KMS-11 (cell line): ENCODE results near the gene ERP27.

Experiments
- H2AFZ ChIP-seq: fragments of 200-600 bp; sonication (generic); 2 replicates; pipeline ENCODE4 v1.6.1; 2016; ENCODE audit warnings: antibody characterized with exemption, mixed run types, low read depth
- H3K27ac ChIP-seq: fragments of 200-600 bp; sonication (generic); 2 replicates; pipeline ENCODE4 v1.6.1; 2016; ENCODE audit warnings: mild to moderate bottlenecking, mixed run types
- H3K27me3 ChIP-seq: fragments of 200-600 bp; sonication (generic); 2 replicates; pipeline ENCODE4 v1.6.1; 2017; ENCODE audit warnings: mild to moderate bottlenecking, low read depth, mixed run types, moderate library complexity; ENCODE audit not compliant: insufficient read depth
- H3K36me3 ChIP-seq: fragments of 200-600 bp; sonication (generic); 2 replicates; pipeline ENCODE4 v1.6.1; 2017; ENCODE audit warnings: mild to moderate bottlenecking, mixed run types; ENCODE audit not compliant: insufficient read depth
- H3K4me1 ChIP-seq: fragments of 200-600 bp; sonication (generic); 2 replicates; pipeline ENCODE4 v1.6.1; 2016; ENCODE audit warnings: mild to moderate bottlenecking, low read depth, mixed run types; ENCODE audit not compliant: poor library complexity, severe bottlenecking
- H3K4me2 ChIP-seq: fragments of 200-600 bp; sonication (generic); 2 replicates; pipeline ENCODE4 v1.7.0; 2016; ENCODE audit warnings: mild to moderate bottlenecking, mixed run types
- H3K4me3 ChIP-seq: fragments of 200-600 bp; sonication (generic); IDR thresholded peaks from 2 replicates; pipeline ENCODE4 v1.6.1; 2017; ENCODE audit warnings: low read depth, low read length, mixed read lengths; ENCODE audit not compliant: insufficient read depth
- H3K79me2 ChIP-seq: fragments of 200-600 bp; sonication (generic); 2 replicates; pipeline ENCODE4 v1.6.1; 2016; ENCODE audit warnings: low read depth, mixed run types; ENCODE audit not compliant: insufficient read depth
- H3K9ac ChIP-seq: fragments of 200-600 bp; sonication (generic); 2 replicates; pipeline ENCODE4 v1.6.1; 2016; ENCODE audit warnings: mild to moderate bottlenecking, mixed run types
- H4K20me1 ChIP-seq: fragments of 200-600 bp; sonication (generic); 2 replicates; pipeline ENCODE4 v1.6.1; 2016; ENCODE audit warnings: mild to moderate bottlenecking, mixed run types; ENCODE audit not compliant: insufficient read depth
- TF ChIP-seq, protein P1 (sequence below): fragments of 200-600 bp; sonication (generic); conservative IDR thresholded peaks from 2 replicates; pipeline ENCODE4 v1.6.1; 2017; ENCODE audit warnings: low read depth, mild to moderate bottlenecking, antibody characterized with exemption, low read length, moderate library complexity, mixed read lengths

ERP27 gene

GRCh38 chr12:14959916-14960496, 21.7 kb upstream of the ERP27 start:
- Histone ChIP-seq H4K20me1 (no peaks in the 10 kb centered on the region), H3K4me1 (no peaks in the 10 kb centered on the region), H3K27ac (no peak overlapping the region)

GRCh38 chr12:14959463-14959862, 21.1 kb upstream of the ERP27 start:
- H3K27ac ChIP-seq: no peak overlapping the region
- no peaks in the 10 kb centered on the region for H3K27me3 ChIP-seq
- no peaks in the 10 kb centered on the region for H3K79me2 ChIP-seq
- H3K9ac ChIP-seq: no peak overlapping the region
- no peak overlapping the region for H2AFZ ChIP-seq
- no peaks in the 10 kb centered on the region for H4K20me1 ChIP-seq
- H3K4me1 ChIP-seq: no peaks in the 10 kb centered on the region
- no peak overlapping the region for H3K4me2 ChIP-seq
- no peak overlapping the region for H3K4me3 ChIP-seq
- H3K36me3 ChIP-seq: no peaks in the 10 kb centered on the region
- TF ChIP-seq, protein P1, sequence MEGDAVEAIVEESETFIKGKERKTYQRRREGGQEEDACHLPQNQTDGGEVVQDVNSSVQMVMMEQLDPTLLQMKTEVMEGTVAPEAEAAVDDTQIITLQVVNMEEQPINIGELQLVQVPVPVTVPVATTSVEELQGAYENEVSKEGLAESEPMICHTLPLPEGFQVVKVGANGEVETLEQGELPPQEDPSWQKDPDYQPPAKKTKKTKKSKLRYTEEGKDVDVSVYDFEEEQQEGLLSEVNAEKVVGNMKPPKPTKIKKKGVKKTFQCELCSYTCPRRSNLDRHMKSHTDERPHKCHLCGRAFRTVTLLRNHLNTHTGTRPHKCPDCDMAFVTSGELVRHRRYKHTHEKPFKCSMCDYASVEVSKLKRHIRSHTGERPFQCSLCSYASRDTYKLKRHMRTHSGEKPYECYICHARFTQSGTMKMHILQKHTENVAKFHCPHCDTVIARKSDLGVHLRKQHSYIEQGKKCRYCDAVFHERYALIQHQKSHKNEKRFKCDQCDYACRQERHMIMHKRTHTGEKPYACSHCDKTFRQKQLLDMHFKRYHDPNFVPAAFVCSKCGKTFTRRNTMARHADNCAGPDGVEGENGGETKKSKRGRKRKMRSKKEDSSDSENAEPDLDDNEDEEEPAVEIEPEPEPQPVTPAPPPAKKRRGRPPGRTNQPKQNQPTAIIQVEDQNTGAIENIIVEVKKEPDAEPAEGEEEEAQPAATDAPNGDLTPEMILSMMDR: no peak

More at GRCh38 chr12:14959916-14960496, 21.7 kb upstream of the ERP27 start:
- Histone ChIP-seq H3K4me3 (no peak overlapping the region), H3K4me2 (no peak overlapping the region), H3K27me3 (no peaks in the 10 kb centered on the region), H3K79me2 (no peaks in the 10 kb centered on the region), H2AFZ (no peak overlapping the region), H3K9ac (no peak overlapping the region), H3K36me3 (no peaks in the 10 kb centered on the region)
- TF ChIP-seq, protein P1: no peak

DNA sequence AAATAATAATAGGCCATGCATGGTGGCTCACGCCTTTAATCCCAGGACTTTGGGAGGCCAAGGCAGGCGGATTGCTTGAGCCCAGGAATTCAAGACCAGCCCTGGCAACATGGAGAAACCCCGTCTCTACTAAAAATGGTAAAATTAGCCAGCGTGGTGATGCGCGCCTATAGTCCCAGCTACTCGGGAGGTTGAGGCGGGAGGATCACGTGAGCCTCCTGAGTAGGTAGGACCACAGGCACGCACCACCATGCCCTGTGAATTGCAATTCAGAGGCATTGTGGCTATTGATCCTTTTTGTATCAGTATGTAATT, 20.7 kb upstream of the ERP27 start:
- Histone ChIP-seq H3K79me2 (no peaks in the 10 kb centered on the region), H3K36me3 (no peaks in the 10 kb centered on the region), H2AFZ (no peak overlapping the region), H3K27ac (no peak overlapping the region), H3K9ac (no peak overlapping the region), H4K20me1 (no peaks in the 10 kb centered on the region), H3K4me3 (no peak overlapping the region), H3K4me2 (no peak overlapping the region), H3K4me1 (no peaks in the 10 kb centered on the region), H3K27me3 (no peaks in the 10 kb centered on the region)
- TF ChIP-seq, protein P1: no peak

- H3K4me2 ChIP-seq: no peak overlapping the region
- H3K27ac ChIP-seq: no peak overlapping the region
- no peak overlapping the region for H3K4me3 ChIP-seq
Measured at GRCh38 chr12:14958361-14959125, 20.2 kb upstream of the ERP27 start.

More at GRCh38 chr12:14958361-14959125, 20.2 kb upstream of the ERP27 start:
- Histone ChIP-seq H3K4me1 (no peaks in the 10 kb centered on the region), H3K9ac (no peak overlapping the region), H2AFZ (no peak overlapping the region), H4K20me1 (no peaks in the 10 kb centered on the region), H3K79me2 (no peaks in the 10 kb centered on the region), H3K27me3 (no peaks in the 10 kb centered on the region), H3K36me3 (no peaks in the 10 kb centered on the region)
- TF ChIP-seq, protein P1: no peak
